PFSK-1 (cell line): ENCODE measurements around the gene SLC9A5.

Experiments used
- POLR2AphosphoS5 ChIP-seq: IDR thresholded peaks from 2 replicates; pipeline ENCODE4 v1.6.1; 2012; ENCODE audit warnings: low read depth, mild to moderate bottlenecking, control low read depth, low read length, moderate library complexity
- SIN3A ChIP-seq: IDR thresholded peaks from 2 replicates; pipeline ENCODE4 v1.6.1; 2012; ENCODE audit warnings: mild to moderate bottlenecking, low read length, moderate library complexity, borderline replicate concordance; ENCODE audit not compliant: insufficient read depth
- TF ChIP-seq, protein P1 (sequence below), 2 experiments: IDR thresholded peaks; 2 replicates each; pipeline versions ENCODE4 v1.6.1 to v1.8.0; 2011 to 2012; ENCODE audit warnings: low read depth in 2 of 2, low read length in 2 of 2, control low read depth in 1 of 2, inconsistent platforms in 1 of 2, mild to moderate bottlenecking in 1 of 2, moderate library complexity in 1 of 2; ENCODE audit not compliant: insufficient read depth in 1 of 2

DNA sequence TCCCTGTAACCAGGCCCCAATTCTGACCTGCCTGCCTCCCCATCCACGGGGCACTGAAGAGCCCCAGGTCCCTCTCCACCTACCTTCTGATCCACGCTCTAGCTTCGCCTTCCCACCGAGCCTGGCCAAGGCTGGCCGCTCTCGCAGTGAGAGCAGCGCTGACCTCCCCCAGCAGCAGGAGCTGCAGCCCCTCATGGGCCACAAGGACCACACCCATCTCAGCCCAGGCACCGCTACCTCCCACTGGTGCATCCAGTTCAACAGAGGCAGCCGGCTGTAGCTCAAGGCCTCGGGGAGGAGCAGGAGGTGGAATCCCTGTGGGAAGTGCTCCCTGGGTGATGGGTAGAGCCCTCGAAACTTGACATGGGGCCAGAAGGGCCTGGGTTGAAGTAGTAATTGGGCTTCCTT lies 22.2 kb downstream of the SLC9A5 start:
- no peak for TF ChIP-seq POLR2AphosphoS5
- TF ChIP-seq, protein P1, sequence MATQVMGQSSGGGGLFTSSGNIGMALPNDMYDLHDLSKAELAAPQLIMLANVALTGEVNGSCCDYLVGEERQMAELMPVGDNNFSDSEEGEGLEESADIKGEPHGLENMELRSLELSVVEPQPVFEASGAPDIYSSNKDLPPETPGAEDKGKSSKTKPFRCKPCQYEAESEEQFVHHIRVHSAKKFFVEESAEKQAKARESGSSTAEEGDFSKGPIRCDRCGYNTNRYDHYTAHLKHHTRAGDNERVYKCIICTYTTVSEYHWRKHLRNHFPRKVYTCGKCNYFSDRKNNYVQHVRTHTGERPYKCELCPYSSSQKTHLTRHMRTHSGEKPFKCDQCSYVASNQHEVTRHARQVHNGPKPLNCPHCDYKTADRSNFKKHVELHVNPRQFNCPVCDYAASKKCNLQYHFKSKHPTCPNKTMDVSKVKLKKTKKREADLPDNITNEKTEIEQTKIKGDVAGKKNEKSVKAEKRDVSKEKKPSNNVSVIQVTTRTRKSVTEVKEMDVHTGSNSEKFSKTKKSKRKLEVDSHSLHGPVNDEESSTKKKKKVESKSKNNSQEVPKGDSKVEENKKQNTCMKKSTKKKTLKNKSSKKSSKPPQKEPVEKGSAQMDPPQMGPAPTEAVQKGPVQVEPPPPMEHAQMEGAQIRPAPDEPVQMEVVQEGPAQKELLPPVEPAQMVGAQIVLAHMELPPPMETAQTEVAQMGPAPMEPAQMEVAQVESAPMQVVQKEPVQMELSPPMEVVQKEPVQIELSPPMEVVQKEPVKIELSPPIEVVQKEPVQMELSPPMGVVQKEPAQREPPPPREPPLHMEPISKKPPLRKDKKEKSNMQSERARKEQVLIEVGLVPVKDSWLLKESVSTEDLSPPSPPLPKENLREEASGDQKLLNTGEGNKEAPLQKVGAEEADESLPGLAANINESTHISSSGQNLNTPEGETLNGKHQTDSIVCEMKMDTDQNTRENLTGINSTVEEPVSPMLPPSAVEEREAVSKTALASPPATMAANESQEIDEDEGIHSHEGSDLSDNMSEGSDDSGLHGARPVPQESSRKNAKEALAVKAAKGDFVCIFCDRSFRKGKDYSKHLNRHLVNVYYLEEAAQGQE (IDR thresholded peaks at IDR 0.05; ENCODE audit: insufficient read depth in 1 of 2, low read depth in 2 of 2, low read length in 2 of 2): no peak
- TF ChIP-seq SIN3A: no peak
